ENCODE measurements around the gene KCNJ9.

DNA sequence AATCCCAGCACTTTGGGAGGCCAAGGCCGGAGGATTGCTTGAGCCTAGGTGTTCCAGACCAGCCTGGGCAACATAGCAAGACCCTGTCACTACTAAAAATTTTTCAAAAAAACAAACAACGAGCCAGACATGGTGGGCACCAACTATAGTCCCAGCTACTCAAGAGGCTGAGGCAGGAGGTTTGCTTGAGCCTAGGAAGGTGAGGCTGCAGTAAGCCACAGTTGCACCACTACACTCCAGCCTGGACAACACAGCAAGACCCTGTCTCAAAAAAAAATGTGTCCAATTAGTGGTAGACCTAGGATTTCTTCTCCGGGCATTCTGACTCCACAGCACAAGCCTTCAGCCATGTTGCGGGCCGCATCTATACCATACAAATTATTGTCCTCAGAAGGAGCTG lies 23.8 kb downstream of the KCNJ9 start:
- TF ChIP-seq, protein P1, sequence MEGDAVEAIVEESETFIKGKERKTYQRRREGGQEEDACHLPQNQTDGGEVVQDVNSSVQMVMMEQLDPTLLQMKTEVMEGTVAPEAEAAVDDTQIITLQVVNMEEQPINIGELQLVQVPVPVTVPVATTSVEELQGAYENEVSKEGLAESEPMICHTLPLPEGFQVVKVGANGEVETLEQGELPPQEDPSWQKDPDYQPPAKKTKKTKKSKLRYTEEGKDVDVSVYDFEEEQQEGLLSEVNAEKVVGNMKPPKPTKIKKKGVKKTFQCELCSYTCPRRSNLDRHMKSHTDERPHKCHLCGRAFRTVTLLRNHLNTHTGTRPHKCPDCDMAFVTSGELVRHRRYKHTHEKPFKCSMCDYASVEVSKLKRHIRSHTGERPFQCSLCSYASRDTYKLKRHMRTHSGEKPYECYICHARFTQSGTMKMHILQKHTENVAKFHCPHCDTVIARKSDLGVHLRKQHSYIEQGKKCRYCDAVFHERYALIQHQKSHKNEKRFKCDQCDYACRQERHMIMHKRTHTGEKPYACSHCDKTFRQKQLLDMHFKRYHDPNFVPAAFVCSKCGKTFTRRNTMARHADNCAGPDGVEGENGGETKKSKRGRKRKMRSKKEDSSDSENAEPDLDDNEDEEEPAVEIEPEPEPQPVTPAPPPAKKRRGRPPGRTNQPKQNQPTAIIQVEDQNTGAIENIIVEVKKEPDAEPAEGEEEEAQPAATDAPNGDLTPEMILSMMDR (conservative IDR thresholded peaks at IDR 0.05; ENCODE audit: low read length), result no peak
- no peak for TF ChIP-seq EZH2phosphoT487 (IDR thresholded peaks at IDR 0.05; ENCODE audit: borderline replicate concordance)
